ENCODE data around the gene MTIF3. TPM values are rescaled to one million over a fixed set of nuclear protein-coding genes. Genes with fewer than 3 reads are reported as not detected.

MTIF3 gene
- total and polyA plus RNA-seq, 2 experiments from 2014 or later, result 40.7 to 64.0 TPM

- Histone ChIP-seq H2AFZ (no peak overlapping the region), H4K20me1 (ENCODE audit: insufficient read depth) (no peaks in the 10 kb centered on the region), H3K4me1 (ENCODE audit: insufficient read depth) (peaks cover 4% of the 10 kb centered on the region; the same call in 1 of the 2 replicates), H3K9me2 (ENCODE audit: insufficient read depth) (no peaks in the 10 kb centered on the region), H3K9ac (no peak overlapping the region), H3K79me2 (ENCODE audit: insufficient read depth) (peaks cover 58% of the 10 kb centered on the region), H3K36me3 (ENCODE audit: low read depth) (peaks cover 3% of the 10 kb centered on the region; the same call in 1 of the 2 replicates), H3K9me3 (ENCODE audit: low read depth) (no peaks in the 10 kb centered on the region), H3K4me3 (no peak overlapping the region), H3K27me3 (replicated peaks; ENCODE audit: insufficient read depth) (no peaks in the 10 kb centered on the region), H3K4me2 (ENCODE audit: unreplicated experiment) (no peak overlapping the region), H3F3A (ENCODE audit: insufficient read depth) (peaks cover 22% of the 10 kb centered on the region), H3K27ac (no peak overlapping the region)
- TF ChIP-seq EZH2 (IDR thresholded peaks at IDR 0.05; ENCODE audit: insufficient read depth, poor library complexity, severe bottlenecking) (no peak), EZH2phosphoT487 (IDR thresholded peaks at IDR 0.05; ENCODE audit: insufficient read depth, low read depth) (no peak)
- DNase-seq, result no peak
- 77 to 81% methylated on average over 7 of the region's 7 CpGs for WGBS, 2 experiments (ENCODE audit: low coverage in 1 of 2, low lambda C conversion rate in 2 of 2, missing lambda C conversion rate in 2 of 2)
- in situ Hi-C loops (cut with MboI), result no loop called here
Measured at GRCh38 chr13:27446986-27447583, 3.3 kb downstream of the MTIF3 start.

- no peak overlapping the region for H2AFZ ChIP-seq
- in situ Hi-C loops (cut with MboI), result no loop called here
- no peak overlapping the region for H3K4me2 ChIP-seq (ENCODE audit: unreplicated experiment)
- 96 to 99% methylated on average over 7 of the region's 7 CpGs for WGBS, 2 experiments (ENCODE audit: low coverage in 1 of 2, low lambda C conversion rate in 2 of 2, missing lambda C conversion rate in 2 of 2)
- peaks cover 10% of the 10 kb centered on the region; the same call in 1 of the 2 replicates for H3K36me3 ChIP-seq (ENCODE audit: low read depth)
- H3K9ac ChIP-seq, result no peak overlapping the region
- no peaks in the 10 kb centered on the region for H3K27me3 ChIP-seq (replicated peaks; ENCODE audit: insufficient read depth)
- no peak overlapping the region for H3K4me3 ChIP-seq
- no peak for DNase-seq
- H3K9me2 ChIP-seq (ENCODE audit: insufficient read depth), result no peaks in the 10 kb centered on the region
- H3K9me3 ChIP-seq (ENCODE audit: low read depth), result no peaks in the 10 kb centered on the region
- H3K79me2 ChIP-seq (ENCODE audit: insufficient read depth), result peaks cover 40% of the 10 kb centered on the region
- TF ChIP-seq EZH2 (IDR thresholded peaks at IDR 0.05; ENCODE audit: insufficient read depth, poor library complexity, severe bottlenecking), result no peak
- TF ChIP-seq EZH2phosphoT487 (IDR thresholded peaks at IDR 0.05; ENCODE audit: insufficient read depth, low read depth), result no peak
- H3K4me1 ChIP-seq (ENCODE audit: insufficient read depth), result no peaks in the 10 kb centered on the region
- no peaks in the 10 kb centered on the region for H3F3A ChIP-seq (ENCODE audit: insufficient read depth)
- no peak overlapping the region for H3K27ac ChIP-seq
- no peaks in the 10 kb centered on the region for H4K20me1 ChIP-seq (ENCODE audit: insufficient read depth)
Measured at GRCh38 chr13:27442797-27443196, 7.6 kb downstream of the MTIF3 start.

GRCh38 chr13:27442071-27442647 lies 8.2 kb downstream of the MTIF3 start:
- H3K9me2 ChIP-seq (ENCODE audit: insufficient read depth), result no peaks in the 10 kb centered on the region
- no peak overlapping the region for H3K4me2 ChIP-seq (ENCODE audit: unreplicated experiment)
- in situ Hi-C loops (cut with MboI), result no loop called here
- 87 to 90% methylated on average over 15 of the region's 15 CpGs for WGBS, 2 experiments (ENCODE audit: low coverage in 1 of 2, low lambda C conversion rate in 2 of 2, missing lambda C conversion rate in 2 of 2)
- peaks cover 10% of the 10 kb centered on the region; the same call in 1 of the 2 replicates for H3K36me3 ChIP-seq (ENCODE audit: low read depth)
- H3K9ac ChIP-seq, result no peak overlapping the region
- H3K79me2 ChIP-seq (ENCODE audit: insufficient read depth), result peaks cover 33% of the 10 kb centered on the region
- no peak for DNase-seq
- H3K27ac ChIP-seq, result no peak overlapping the region
- H3K4me3 ChIP-seq, result no peak overlapping the region
- H3F3A ChIP-seq (ENCODE audit: insufficient read depth), result no peaks in the 10 kb centered on the region
- H3K4me1 ChIP-seq (ENCODE audit: insufficient read depth), result no peaks in the 10 kb centered on the region
- TF ChIP-seq EZH2 (IDR thresholded peaks at IDR 0.05; ENCODE audit: insufficient read depth, poor library complexity, severe bottlenecking), result no peak
- TF ChIP-seq EZH2phosphoT487 (IDR thresholded peaks at IDR 0.05; ENCODE audit: insufficient read depth, low read depth), result no peak
- no peaks in the 10 kb centered on the region for H4K20me1 ChIP-seq (ENCODE audit: insufficient read depth)
- no peaks in the 10 kb centered on the region for H3K9me3 ChIP-seq (ENCODE audit: low read depth)
- H2AFZ ChIP-seq, result no peak overlapping the region
- H3K27me3 ChIP-seq (replicated peaks; ENCODE audit: insufficient read depth), result no peaks in the 10 kb centered on the region

GRCh38 chr13:27440408-27440807 lies 10.0 kb downstream of the MTIF3 start:
- in situ Hi-C loops (cut with MboI), result no loop called here
- Histone ChIP-seq H3K79me2 (ENCODE audit: insufficient read depth) (peaks cover 16% of the 10 kb centered on the region), H3K36me3 (ENCODE audit: low read depth) (peaks cover 15% of the 10 kb centered on the region), H3K27me3 (replicated peaks; ENCODE audit: insufficient read depth) (no peaks in the 10 kb centered on the region), H3K4me1 (ENCODE audit: insufficient read depth) (no peaks in the 10 kb centered on the region), H4K20me1 (ENCODE audit: insufficient read depth) (no peaks in the 10 kb centered on the region), H3K9me3 (ENCODE audit: low read depth) (no peaks in the 10 kb centered on the region), H3K9ac (no peak overlapping the region), H3K27ac (no peak overlapping the region), H2AFZ (no peak overlapping the region), H3K9me2 (ENCODE audit: insufficient read depth) (no peaks in the 10 kb centered on the region), H3F3A (ENCODE audit: insufficient read depth) (peaks cover 9% of the 10 kb centered on the region; the same call in 1 of the 2 replicates), H3K4me3 (no peak overlapping the region), H3K4me2 (ENCODE audit: unreplicated experiment) (no peak overlapping the region)
- TF ChIP-seq EZH2 (IDR thresholded peaks at IDR 0.05; ENCODE audit: insufficient read depth, poor library complexity, severe bottlenecking) (no peak), EZH2phosphoT487 (IDR thresholded peaks at IDR 0.05; ENCODE audit: insufficient read depth, low read depth) (no peak)
- no peak for DNase-seq
- 93 to 100% methylated on average over 1 of the region's 1 CpG for WGBS, 2 experiments (ENCODE audit: low coverage in 1 of 2, low lambda C conversion rate in 2 of 2, missing lambda C conversion rate in 2 of 2)
